Neuron (in vitro differentiated cells): ENCODE results near the gene DHX40.

Experiments used
- H2AFZ ChIP-seq: one replicate; pipeline ENCODE4 v1.6.1; 2013; ENCODE audit warnings: low read depth, mild to moderate bottlenecking, inconsistent platforms, low read length, moderate library complexity
- H3K27me3 ChIP-seq: one replicate; pipeline ENCODE4 v1.6.1; 2013; ENCODE audit warnings: low read length; ENCODE audit not compliant: insufficient read depth
- H3K36me3 ChIP-seq: one replicate; pipeline ENCODE4 v1.6.1; 2013; ENCODE audit warnings: low read length; ENCODE audit not compliant: insufficient read depth
- H3K4me1 ChIP-seq: one replicate; pipeline ENCODE4 v1.6.1; 2013; ENCODE audit warnings: low read length; ENCODE audit not compliant: insufficient read depth
- H3K4me3 ChIP-seq: 2 replicates; pipeline ENCODE4 v1.5.1; 2013; ENCODE audit warnings: mild to moderate bottlenecking, low read length, moderate library complexity
- H3K9me3 ChIP-seq: one replicate; pipeline ENCODE4 v1.6.1; 2013; ENCODE audit warnings: low read length

Gene DHX40

GRCh38 chr17:59621771-59622170 lies 56.4 kb downstream of the DHX40 start:
- peaks cover 36% of the 10 kb centered on the region for H3K4me1 ChIP-seq
- H3K36me3 ChIP-seq = no peaks in the 10 kb centered on the region
- H3K9me3 ChIP-seq = no peaks in the 10 kb centered on the region
- no peak overlapping the region for H2AFZ ChIP-seq
- peak overlapping the region; percentile 75 for H3K4me3 ChIP-seq
- H3K27me3 ChIP-seq = no peaks in the 10 kb centered on the region

GRCh38 chr17:59623151-59623550 lies 57.7 kb downstream of the DHX40 start:
- H2AFZ ChIP-seq = no peak overlapping the region
- H3K27me3 ChIP-seq = no peaks in the 10 kb centered on the region
- no peaks in the 10 kb centered on the region for H3K36me3 ChIP-seq
- H3K4me3 ChIP-seq = no peak overlapping the region
- peaks cover 25% of the 10 kb centered on the region for H3K4me1 ChIP-seq
- no peaks in the 10 kb centered on the region for H3K9me3 ChIP-seq

DNA sequence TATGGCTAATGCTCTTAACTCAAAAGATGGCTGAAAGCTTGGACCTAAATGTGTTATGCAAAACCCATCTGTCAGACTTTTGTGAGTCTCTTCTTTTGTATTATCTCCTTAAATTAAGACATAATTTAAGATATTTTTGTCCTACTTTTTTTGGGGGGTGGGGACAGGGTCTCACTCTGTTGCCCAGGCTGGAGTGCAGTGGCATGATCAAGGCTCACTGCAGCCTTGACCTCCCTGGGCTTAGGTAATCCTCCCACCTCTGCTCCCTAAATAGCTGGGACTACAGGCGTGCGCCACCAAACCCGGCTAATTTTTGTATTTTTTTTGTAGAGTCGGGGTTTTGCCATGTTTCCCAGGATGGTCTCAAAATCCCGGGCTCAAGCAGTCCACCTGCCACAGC lies 61.3 kb downstream of the DHX40 start:
- no peaks in the 10 kb centered on the region for H3K9me3 ChIP-seq
- peaks cover 15% of the 10 kb centered on the region for H3K4me1 ChIP-seq
- H3K4me3 ChIP-seq = no peak overlapping the region
- no peaks in the 10 kb centered on the region for H3K27me3 ChIP-seq
- H2AFZ ChIP-seq = no peak overlapping the region
- H3K36me3 ChIP-seq = no peaks in the 10 kb centered on the region

DNA sequence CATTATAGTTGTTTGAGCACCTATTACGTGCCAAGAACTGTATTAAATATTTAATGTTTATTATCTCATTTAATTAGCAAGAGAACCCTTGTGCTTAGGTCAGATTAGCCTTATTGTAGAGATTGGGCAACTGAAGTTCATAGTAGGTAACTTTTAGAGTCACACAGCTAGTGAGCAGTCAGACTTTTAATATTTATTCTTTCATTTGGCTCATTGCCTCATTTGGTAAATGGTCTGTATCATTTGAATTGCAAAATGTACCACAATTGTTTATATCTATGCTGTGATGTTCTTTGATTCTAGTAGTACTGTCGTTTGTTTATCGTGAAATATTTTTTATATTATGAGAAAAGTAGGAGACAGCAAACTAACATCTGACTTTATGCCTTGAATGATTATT lies 61.9 kb downstream of the DHX40 start:
- Histone ChIP-seq H3K27me3 (no peaks in the 10 kb centered on the region), H3K4me3 (no peak overlapping the region), H3K9me3 (no peaks in the 10 kb centered on the region), H2AFZ (no peak overlapping the region), H3K4me1 (peaks cover 10% of the 10 kb centered on the region), H3K36me3 (no peaks in the 10 kb centered on the region)

DNA sequence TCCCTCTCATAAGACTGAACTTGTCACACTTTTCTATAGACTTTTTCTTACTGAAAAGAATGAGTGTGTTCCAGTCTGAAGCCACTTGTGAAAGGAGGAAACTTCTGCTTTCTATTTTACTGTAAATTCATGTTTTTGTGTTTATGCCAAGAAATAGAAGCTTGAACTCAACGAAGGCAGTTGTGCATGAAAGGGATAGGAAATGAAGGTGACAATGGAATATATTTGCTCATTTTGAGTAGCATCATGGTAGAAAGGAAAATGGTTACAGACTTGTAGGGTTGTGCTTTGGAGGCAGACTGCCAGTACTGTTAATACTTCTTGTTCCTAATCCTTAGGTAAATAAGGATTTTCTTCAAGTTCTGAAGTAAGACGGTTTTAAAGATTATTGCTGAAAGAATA lies 62.4 kb downstream of the DHX40 start:
- Histone ChIP-seq H3K9me3 (no peaks in the 10 kb centered on the region), H3K36me3 (no peaks in the 10 kb centered on the region), H3K27me3 (no peaks in the 10 kb centered on the region), H2AFZ (no peak overlapping the region), H3K4me1 (peaks cover 5% of the 10 kb centered on the region), H3K4me3 (no peak overlapping the region)

- H3K4me1 ChIP-seq = peaks cover 6% of the 10 kb centered on the region
- H3K36me3 ChIP-seq = no peaks in the 10 kb centered on the region
- H3K27me3 ChIP-seq = no peaks in the 10 kb centered on the region
- no peaks in the 10 kb centered on the region for H3K9me3 ChIP-seq
- H3K4me3 ChIP-seq = no peak overlapping the region
- no peak overlapping the region for H2AFZ ChIP-seq
Observed at GRCh38 chr17:59629174-59629573, 63.8 kb downstream of the DHX40 start.

GRCh38 chr17:59631276-59631675 lies 65.9 kb downstream of the DHX40 start:
- Histone ChIP-seq H3K27me3 (no peaks in the 10 kb centered on the region), H2AFZ (no peak overlapping the region), H3K36me3 (no peaks in the 10 kb centered on the region)

GRCh38 chr17:59632398-59632797 lies 67.0 kb downstream of the DHX40 start:
- Histone ChIP-seq H3K27me3 (no peaks in the 10 kb centered on the region), H3K4me3 (no peak overlapping the region), H3K4me1 (peaks cover 16% of the 10 kb centered on the region), H2AFZ (no peak overlapping the region), H3K9me3 (no peaks in the 10 kb centered on the region), H3K36me3 (no peaks in the 10 kb centered on the region)

More at GRCh38 chr17:59631276-59631675, 65.9 kb downstream of the DHX40 start:
- H3K4me3 ChIP-seq = no peak overlapping the region
- no peaks in the 10 kb centered on the region for H3K9me3 ChIP-seq
- H3K4me1 ChIP-seq = peaks cover 16% of the 10 kb centered on the region

GRCh38 chr17:59633658-59634359 lies 68.4 kb downstream of the DHX40 start:
- no peaks in the 10 kb centered on the region for H3K9me3 ChIP-seq
- no peak overlapping the region for H2AFZ ChIP-seq
- H3K36me3 ChIP-seq = no peaks in the 10 kb centered on the region
- no peaks in the 10 kb centered on the region for H3K27me3 ChIP-seq
- H3K4me1 ChIP-seq = peaks cover 16% of the 10 kb centered on the region
- H3K4me3 ChIP-seq = no peak overlapping the region

DNA sequence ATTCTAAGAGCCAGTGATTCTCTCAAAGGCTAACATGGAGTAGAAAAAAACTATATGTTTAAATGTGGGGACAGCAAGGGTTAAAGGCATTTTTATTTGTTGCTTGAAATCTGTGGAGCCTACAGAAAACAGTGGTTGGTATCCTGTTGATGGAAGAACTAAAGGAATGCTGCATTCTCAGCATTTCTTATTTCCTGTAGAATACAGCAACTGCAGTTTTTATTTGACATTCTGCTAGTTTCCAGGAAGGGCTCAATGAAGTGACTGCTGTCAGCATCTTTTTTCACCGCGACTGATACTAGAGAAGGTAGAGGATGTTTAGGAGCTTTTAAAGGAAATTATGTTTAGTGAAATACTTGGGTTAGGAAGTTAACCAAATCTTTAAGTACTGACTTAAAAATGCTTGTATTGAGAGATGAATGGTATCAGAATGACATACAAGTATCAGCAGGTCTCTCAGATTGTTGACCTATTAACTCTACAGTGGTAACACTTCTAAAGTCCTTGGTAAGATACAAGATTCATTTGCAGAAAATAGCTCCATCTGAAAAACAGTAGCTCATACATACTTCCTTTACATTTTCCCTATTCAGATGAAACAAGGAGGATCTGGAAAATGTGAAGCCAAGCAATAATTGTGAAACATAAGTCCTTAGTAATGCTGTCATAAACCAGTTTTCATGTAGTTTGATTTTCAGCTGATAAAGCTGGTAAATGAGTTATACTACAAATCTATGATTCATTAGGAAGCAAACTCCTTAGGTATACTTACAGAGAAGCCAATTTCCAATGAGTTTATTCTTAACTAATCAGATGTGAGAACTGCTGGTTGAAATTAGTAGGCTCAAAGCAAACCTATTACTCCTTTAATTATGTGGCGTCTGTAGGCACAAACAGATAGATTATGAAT lies 69.5 kb downstream of the DHX40 start:
- H2AFZ ChIP-seq = no peak overlapping the region
- H3K36me3 ChIP-seq = no peaks in the 10 kb centered on the region
- peaks cover 16% of the 10 kb centered on the region for H3K4me1 ChIP-seq
- no peaks in the 10 kb centered on the region for H3K27me3 ChIP-seq
- no peak overlapping the region for H3K4me3 ChIP-seq
- no peaks in the 10 kb centered on the region for H3K9me3 ChIP-seq

- Histone ChIP-seq H3K4me1 (peaks cover 16% of the 10 kb centered on the region), H2AFZ (no peak overlapping the region), H3K9me3 (no peaks in the 10 kb centered on the region), H3K27me3 (no peaks in the 10 kb centered on the region), H3K36me3 (no peaks in the 10 kb centered on the region), H3K4me3 (no peak overlapping the region)
Observed at GRCh38 chr17:59637611-59638310, 72.4 kb downstream of the DHX40 start.

DNA sequence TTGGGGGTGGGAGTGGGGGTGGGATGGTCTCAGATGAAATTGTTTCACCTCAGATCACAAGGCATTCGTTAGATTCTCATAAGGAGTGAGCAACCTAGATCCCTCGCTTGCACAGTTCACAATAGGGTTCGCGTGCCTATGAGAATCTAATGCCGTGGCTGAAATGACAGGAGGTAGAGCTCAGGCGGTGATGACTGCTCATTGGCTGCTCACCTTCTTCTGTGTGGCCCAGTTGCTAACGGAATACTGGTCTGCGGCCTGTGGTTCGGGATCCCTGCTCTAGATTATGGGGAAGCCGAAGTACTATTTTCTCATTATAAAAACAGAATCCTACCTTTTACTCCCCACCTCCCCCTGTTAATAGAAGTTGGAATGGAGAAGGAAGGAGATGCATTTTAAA lies 73.1 kb downstream of the DHX40 start:
- H3K27me3 ChIP-seq = no peaks in the 10 kb centered on the region
- H3K4me1 ChIP-seq = peaks cover 16% of the 10 kb centered on the region
- no peaks in the 10 kb centered on the region for H3K36me3 ChIP-seq
- H3K9me3 ChIP-seq = no peaks in the 10 kb centered on the region
- H3K4me3 ChIP-seq = no peak overlapping the region
- no peak overlapping the region for H2AFZ ChIP-seq
